Liver (tissue), 9 donors: ENCODE results near the gene IFNA13. TPM values are rescaled to one million over a fixed set of nuclear protein-coding genes. Genes with fewer than 3 reads are reported as not detected.

Experiments
- DNase-seq: peaks from one replicate; pipeline ENCODE4 v3.0.0-alpha.2; 2017; ENCODE audit warnings: low spot score
- H3K27ac ChIP-seq, 2 donors: one replicate each; pipeline ENCODE4 v1.7.0; 2013; ENCODE audit warnings: inconsistent platforms in 2 of 2, low read length in 2 of 2, control low read depth in 1 of 2, low read depth in 1 of 2, mild to moderate bottlenecking in 1 of 2
- H3K27me3 ChIP-seq, 4 donors: one replicate each; pipeline versions ENCODE4 v1.6.1 to v1.7.0; 2013; ENCODE audit warnings: low read length in 3 of 4, inconsistent platforms in 1 of 4, mild to moderate bottlenecking in 1 of 4, moderate library complexity in 1 of 4; ENCODE audit not compliant: control insufficient read depth in 4 of 4, insufficient read depth in 4 of 4
- H3K36me3 ChIP-seq, 4 donors: one replicate each; pipeline versions ENCODE4 v1.6.1 to v1.7.0; 2013; ENCODE audit warnings: low read length in 3 of 4, mild to moderate bottlenecking in 3 of 4, low read depth in 1 of 4, moderate library complexity in 1 of 4; ENCODE audit not compliant: control insufficient read depth in 4 of 4, insufficient read depth in 3 of 4
- H3K4me1 ChIP-seq, 4 donors: one replicate each; pipeline versions ENCODE4 v1.6.1 to v1.7.0; 2013; ENCODE audit warnings: low read length in 3 of 4, mild to moderate bottlenecking in 3 of 4, moderate library complexity in 1 of 4; ENCODE audit not compliant: control insufficient read depth in 4 of 4, insufficient read depth in 4 of 4
- H3K4me3 ChIP-seq, 3 donors: one replicate each; pipeline versions ENCODE4 v1.6.1 to v1.7.0; 2013; ENCODE audit warnings: low read length in 3 of 3, control low read depth in 1 of 3, low read depth in 1 of 3, mild to moderate bottlenecking in 1 of 3
- H3K9ac ChIP-seq, 2 donors: one replicate each; pipeline ENCODE4 v1.7.0; 2013; ENCODE audit warnings: low read length in 2 of 2, mild to moderate bottlenecking in 2 of 2, moderate library complexity in 2 of 2, control low read depth in 1 of 2, low read depth in 1 of 2
- H3K9me3 ChIP-seq, 4 donors: one replicate each; pipeline versions ENCODE4 v1.6.1 to v1.7.0; 2013; ENCODE audit warnings: low read length in 3 of 4; ENCODE audit not compliant: control insufficient read depth in 4 of 4
- CTCF ChIP-seq: fragments of 150-350 bp; IDR thresholded peaks from 2 replicates; pipeline ENCODE4 v1.5.1; 2017; ENCODE audit warnings: improper control_type of control experiment, low read depth, low read length; ENCODE audit not compliant: missing input control
- FOXA1 ChIP-seq: IDR thresholded peaks from 2 replicates; pipeline ENCODE4 v1.6.1; 2016; ENCODE audit warnings: antibody characterized with exemption
- FOXA2 ChIP-seq: IDR thresholded peaks from 2 replicates; pipeline ENCODE4 v1.6.1; 2016; ENCODE audit warnings: antibody characterized with exemption
- GABPA ChIP-seq, 2 donors: IDR thresholded peaks in 1 of 2; conservative IDR thresholded peaks in 1 of 2; 2 replicates each; pipeline ENCODE4 v1.6.1; 2016; ENCODE audit warnings: antibody characterized with exemption in 2 of 2, mild to moderate bottlenecking in 1 of 2, moderate library complexity in 1 of 2
- HNF4A ChIP-seq, 2 donors: conservative IDR thresholded peaks; 2 replicates each; pipeline ENCODE4 v1.6.1; 2016; ENCODE audit warnings: antibody characterized with exemption in 2 of 2, mild to moderate bottlenecking in 2 of 2
- HNF4G ChIP-seq: IDR thresholded peaks from 2 replicates; pipeline ENCODE4 v1.6.1; 2016; ENCODE audit warnings: antibody characterized with exemption
- JUND ChIP-seq, 2 donors: IDR thresholded peaks; 2 replicates each; pipeline ENCODE4 v1.6.1; 2016; ENCODE audit warnings: antibody characterized with exemption in 2 of 2
- NR2F2 ChIP-seq: IDR thresholded peaks from 2 replicates; pipeline ENCODE4 v1.6.1; 2016; ENCODE audit warnings: antibody characterized with exemption
- RAD21 ChIP-seq, 2 donors: IDR thresholded peaks; 2 replicates each; pipeline ENCODE4 v1.6.1; 2016; ENCODE audit warnings: antibody characterized with exemption in 2 of 2, mild to moderate bottlenecking in 2 of 2
- REST ChIP-seq: IDR thresholded peaks from 2 replicates; pipeline ENCODE4 v1.6.1; 2016; ENCODE audit warnings: antibody characterized with exemption, mild to moderate bottlenecking
- RXRA ChIP-seq, 2 donors: IDR thresholded peaks; 2 replicates each; pipeline ENCODE4 v1.6.1; 2017 to 2018; ENCODE audit warnings: antibody characterized with exemption in 2 of 2, mild to moderate bottlenecking in 1 of 2
- SP1 ChIP-seq: IDR thresholded peaks from 2 replicates; pipeline ENCODE4 v1.6.1; 2018; ENCODE audit warnings: antibody characterized with exemption, mild to moderate bottlenecking
- TAF1 ChIP-seq: conservative IDR thresholded peaks from 2 replicates; pipeline ENCODE4 v1.6.1; 2016; ENCODE audit warnings: antibody characterized with exemption, mild to moderate bottlenecking
- WGBS: extraction: QIAGEN DNeasy Blood & Tissue Kit; methylation state at CpG from one replicate; pipeline ENCODE4 v1.1.7; 2013; 5-methylcytosine and 5-hydroxymethylcytosine counted together
- polyA plus RNA-seq, 2 donors: library from polyadenylated mRNA; stranded (reverse) in 1 of 2; unstranded in 1 of 2; fragments of 200-250 nt in 1 of 2; fragments of >200 nt in 1 of 2; fragmentation: Nextera tagmentation in 1 of 2; extraction: Ambion mirVana in 1 of 2; gene quantifications; one replicate each; pipeline versions ENCODE4 v1.2.1 to v1.2.3, GENCODE V29; 2013 to 2015
- total RNA-seq, 2 donors: library from RNA; depleted of rRNA; stranded (reverse); fragments of >200 nt; gene quantifications; one replicate each; pipeline ENCODE4 v1.2.3, GENCODE V29; 2014
- TF ChIP-seq, protein P1 (sequence below): IDR thresholded peaks from 2 replicates; pipeline ENCODE4 v1.6.1; 2016; ENCODE audit warnings: antibody characterized with exemption
- TF ChIP-seq, protein P2 (sequence below): IDR thresholded peaks from 2 replicates; pipeline ENCODE4 v1.6.1; 2016; ENCODE audit warnings: antibody characterized with exemption
- TF ChIP-seq, protein P3 (sequence below): IDR thresholded peaks from 2 replicates; pipeline ENCODE4 v1.6.1; 2016; ENCODE audit warnings: antibody characterized with exemption
- donor health status: healthy.
- donor health status: healthy.
- donor health status: healthy.
- donor health status: healthy.
- donor health status: healthy.

Gene IFNA13
- total and polyA plus RNA-seq, 4 donors = not detected

DNA sequence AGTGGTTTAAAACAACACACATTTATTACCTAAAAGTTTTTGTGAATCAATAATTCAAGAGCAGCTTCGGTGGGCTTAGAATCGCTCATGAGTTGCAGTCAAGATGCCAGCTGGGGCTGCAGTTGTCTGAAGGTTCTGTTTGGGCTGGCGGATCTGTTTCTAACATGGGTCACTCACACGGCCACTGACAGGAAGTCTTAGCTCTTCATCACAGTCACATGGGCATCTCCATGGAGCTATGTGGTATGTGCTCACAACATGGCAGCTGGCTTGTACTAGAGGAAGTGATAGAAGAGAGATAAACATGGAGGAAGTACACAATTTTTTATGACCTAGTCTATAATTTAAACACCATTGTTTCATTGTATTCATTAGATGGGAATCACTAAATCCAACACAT lies 43.8 kb downstream of the IFNA13 start:
- Histone ChIP-seq H3K4me3 (no peak overlapping the region), H3K9ac (no peak overlapping the region), H3K9me3 (no peaks in the 10 kb centered on the region), H3K36me3 (peaks cover 4 to 9% (median 8%) of the 10 kb centered on the region in 4 donors), H3K27ac (no peak overlapping the region), H3K4me1 (no peaks in the 10 kb centered on the region), H3K27me3 (no peaks in the 10 kb centered on the region)
- no peak for DNase-seq
- 89% methylated on average over 4 of the region's 4 CpGs for WGBS
- TF ChIP-seq GABPA (IDR thresholded peaks at IDR 0.05 in 1 of 2, conservative IDR thresholded peaks at IDR 0.05 in 1 of 2) (no peak), HNF4G (no peak), TAF1 (no peak), HNF4A (conservative IDR thresholded peaks at IDR 0.05) (no peak), FOXA2 (no peak), NR2F2 (no peak), RXRA (IDR thresholded peaks at IDR 0.05) (no peak), FOXA1 (no peak), REST (no peak), RAD21 (IDR thresholded peaks at IDR 0.05) (no peak), CTCF (no peak), SP1 (no peak), JUND (IDR thresholded peaks at IDR 0.05) (no peak)
- TF ChIP-seq, protein P1, sequence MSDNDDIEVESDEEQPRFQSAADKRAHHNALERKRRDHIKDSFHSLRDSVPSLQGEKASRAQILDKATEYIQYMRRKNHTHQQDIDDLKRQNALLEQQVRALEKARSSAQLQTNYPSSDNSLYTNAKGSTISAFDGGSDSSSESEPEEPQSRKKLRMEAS = no peak
- TF ChIP-seq, protein P2, sequence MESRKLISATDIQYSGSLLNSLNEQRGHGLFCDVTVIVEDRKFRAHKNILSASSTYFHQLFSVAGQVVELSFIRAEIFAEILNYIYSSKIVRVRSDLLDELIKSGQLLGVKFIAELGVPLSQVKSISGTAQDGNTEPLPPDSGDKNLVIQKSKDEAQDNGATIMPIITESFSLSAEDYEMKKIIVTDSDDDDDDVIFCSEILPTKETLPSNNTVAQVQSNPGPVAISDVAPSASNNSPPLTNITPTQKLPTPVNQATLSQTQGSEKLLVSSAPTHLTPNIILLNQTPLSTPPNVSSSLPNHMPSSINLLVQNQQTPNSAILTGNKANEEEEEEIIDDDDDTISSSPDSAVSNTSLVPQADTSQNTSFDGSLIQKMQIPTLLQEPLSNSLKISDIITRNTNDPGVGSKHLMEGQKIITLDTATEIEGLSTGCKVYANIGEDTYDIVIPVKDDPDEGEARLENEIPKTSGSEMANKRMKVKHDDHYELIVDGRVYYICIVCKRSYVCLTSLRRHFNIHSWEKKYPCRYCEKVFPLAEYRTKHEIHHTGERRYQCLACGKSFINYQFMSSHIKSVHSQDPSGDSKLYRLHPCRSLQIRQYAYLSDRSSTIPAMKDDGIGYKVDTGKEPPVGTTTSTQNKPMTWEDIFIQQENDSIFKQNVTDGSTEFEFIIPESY = no peak
- TF ChIP-seq, protein P3, sequence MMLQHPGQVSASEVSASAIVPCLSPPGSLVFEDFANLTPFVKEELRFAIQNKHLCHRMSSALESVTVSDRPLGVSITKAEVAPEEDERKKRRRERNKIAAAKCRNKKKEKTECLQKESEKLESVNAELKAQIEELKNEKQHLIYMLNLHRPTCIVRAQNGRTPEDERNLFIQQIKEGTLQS = no peak

GRCh38 chr9:21322911-21323461 lies 44.9 kb downstream of the IFNA13 start:
- H3K27ac ChIP-seq = no peak overlapping the region
- 94% methylated on average over 5 of the region's 5 CpGs for WGBS
- H3K4me3 ChIP-seq = no peak overlapping the region
- H3K36me3 ChIP-seq = peaks cover 4 to 9% (median 8%) of the 10 kb centered on the region in 4 donors
- DNase-seq = no peak
- TF ChIP-seq HNF4A (conservative IDR thresholded peaks at IDR 0.05) (no peak), RAD21 (IDR thresholded peaks at IDR 0.05) (no peak), FOXA1 (no peak), RXRA (IDR thresholded peaks at IDR 0.05) (no peak), REST (no peak), JUND (IDR thresholded peaks at IDR 0.05) (no peak)
- TF ChIP-seq, protein P2 = no peak
- H3K9me3 ChIP-seq = no peaks in the 10 kb centered on the region
- no peaks in the 10 kb centered on the region for H3K27me3 ChIP-seq
- H3K9ac ChIP-seq = no peak overlapping the region
- peaks cover 0 to 2% (median 0%) of the 10 kb centered on the region in 4 donors for H3K4me1 ChIP-seq
